ENCODE measurements around the gene KRTAP10-4.

GRCh38 chr21:44603109-44603875 lies 29.8 kb downstream of the KRTAP10-4 start:
- TF ChIP-seq CTCF (conservative IDR thresholded peaks at IDR 0.05; ENCODE audit: low read length) = no peak
- TF ChIP-seq EZH2phosphoT487 (IDR thresholded peaks at IDR 0.05; ENCODE audit: borderline replicate concordance, low read depth, low read length) = no peak

Data from OCI-LY7 (cell line).